DOHH2 (cell line): ENCODE data around the gene CENPU.
"Not testable (repeated sequence)": the region's sequence is repeated elsewhere in the genome, so short reads cannot be mapped to it uniquely, and the experiment has no call there.

Source experiments
- EZH2phosphoT487 ChIP-seq: fragments of 200-600 bp; sonication (generic); IDR thresholded peaks from 2 replicates; pipeline ENCODE4 v1.6.1; 2017; ENCODE audit warnings: borderline replicate concordance, mild to moderate bottlenecking, antibody characterized with exemption, low read length, moderate library complexity, mixed read lengths
- TF ChIP-seq, protein P1 (sequence below): fragments of 200-600 bp; sonication (generic); IDR thresholded peaks from one replicate; pipeline ENCODE4 v1.5.1; 2014; ENCODE audit warnings: antibody characterized with exemption, mild to moderate bottlenecking, low read depth, low read length; ENCODE audit not compliant: poor library complexity, severe bottlenecking

DNA sequence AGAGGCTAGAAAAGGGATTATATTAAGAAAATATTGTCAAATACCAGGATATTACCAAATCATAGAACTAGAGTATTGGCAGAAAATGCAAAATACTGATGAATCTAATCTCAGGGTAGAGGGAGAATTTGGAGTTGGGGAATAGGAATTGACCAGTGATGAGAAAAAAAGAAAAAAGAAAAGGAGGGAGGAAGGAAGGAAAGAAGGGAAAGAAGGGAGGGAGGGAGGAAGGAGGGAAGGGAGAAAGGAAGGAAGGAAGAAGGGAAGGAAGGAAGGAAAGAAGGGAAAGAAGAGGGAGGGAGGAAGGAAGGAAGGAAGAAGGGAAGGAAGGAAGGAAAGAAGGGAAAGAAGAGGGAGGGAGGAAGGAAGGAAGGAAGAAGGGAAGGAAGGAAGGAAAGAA is 81.2 kb downstream of the CENPU start:
- TF ChIP-seq, protein P1, sequence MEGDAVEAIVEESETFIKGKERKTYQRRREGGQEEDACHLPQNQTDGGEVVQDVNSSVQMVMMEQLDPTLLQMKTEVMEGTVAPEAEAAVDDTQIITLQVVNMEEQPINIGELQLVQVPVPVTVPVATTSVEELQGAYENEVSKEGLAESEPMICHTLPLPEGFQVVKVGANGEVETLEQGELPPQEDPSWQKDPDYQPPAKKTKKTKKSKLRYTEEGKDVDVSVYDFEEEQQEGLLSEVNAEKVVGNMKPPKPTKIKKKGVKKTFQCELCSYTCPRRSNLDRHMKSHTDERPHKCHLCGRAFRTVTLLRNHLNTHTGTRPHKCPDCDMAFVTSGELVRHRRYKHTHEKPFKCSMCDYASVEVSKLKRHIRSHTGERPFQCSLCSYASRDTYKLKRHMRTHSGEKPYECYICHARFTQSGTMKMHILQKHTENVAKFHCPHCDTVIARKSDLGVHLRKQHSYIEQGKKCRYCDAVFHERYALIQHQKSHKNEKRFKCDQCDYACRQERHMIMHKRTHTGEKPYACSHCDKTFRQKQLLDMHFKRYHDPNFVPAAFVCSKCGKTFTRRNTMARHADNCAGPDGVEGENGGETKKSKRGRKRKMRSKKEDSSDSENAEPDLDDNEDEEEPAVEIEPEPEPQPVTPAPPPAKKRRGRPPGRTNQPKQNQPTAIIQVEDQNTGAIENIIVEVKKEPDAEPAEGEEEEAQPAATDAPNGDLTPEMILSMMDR: not testable (repeated sequence)
- TF ChIP-seq EZH2phosphoT487: not testable (repeated sequence)
